Epidermal melanocyte (primary cell): ENCODE measurements around the gene ANKRD13A.

Experiments used
- DNase-seq: peaks from one replicate; pipeline ENCODE4 v3.0.0; 2011; ENCODE audit warnings: low spot score; ENCODE audit not compliant: insufficient read length

The ANKRD13A gene

GRCh38 chr12:109998904-109999648 is at the start of gene ANKRD13A:
ANKRD13A (plus strand) TSS chr12:109999430; CDS start chr12:109999689, 259 bp downstream.
- DNase-seq = peak; percentile 83

GRCh38 chr12:109950625-109951024 is 48.6 kb upstream of the ANKRD13A start:
- no peak for DNase-seq

- DNase-seq = no peak
Measured at GRCh38 chr12:109951136-109951535, 48.1 kb upstream of the ANKRD13A start.

GRCh38 chr12:109951751-109952150 is 47.5 kb upstream of the ANKRD13A start:
- DNase-seq = no peak

GRCh38 chr12:109952160-109952858 is 46.9 kb upstream of the ANKRD13A start:
- no peak for DNase-seq

GRCh38 chr12:109952873-109953272 is 46.4 kb upstream of the ANKRD13A start:
- no peak for DNase-seq

GRCh38 chr12:109953656-109954055 is 45.6 kb upstream of the ANKRD13A start:
- DNase-seq = no peak

GRCh38 chr12:109958374-109958773 is 40.9 kb upstream of the ANKRD13A start:
- no peak for DNase-seq

- no peak for DNase-seq
Measured at GRCh38 chr12:109959411-109960093, 39.7 kb upstream of the ANKRD13A start.

GRCh38 chr12:109961201-109961600 is 38.0 kb upstream of the ANKRD13A start:
- DNase-seq = no peak

- DNase-seq = no peak
Measured at GRCh38 chr12:109961612-109962011, 37.6 kb upstream of the ANKRD13A start.

- no peak for DNase-seq
Measured at GRCh38 chr12:109962398-109962797, 36.8 kb upstream of the ANKRD13A start.

GRCh38 chr12:109963330-109963729 is 35.9 kb upstream of the ANKRD13A start:
- no peak for DNase-seq

GRCh38 chr12:109963743-109964429 is 35.3 kb upstream of the ANKRD13A start:
- DNase-seq = no peak

GRCh38 chr12:109966546-109966945 is 32.7 kb upstream of the ANKRD13A start:
- no peak for DNase-seq

GRCh38 chr12:109967383-109968031 is 31.7 kb upstream of the ANKRD13A start:
- DNase-seq = no peak

GRCh38 chr12:109968032-109968420 is 31.2 kb upstream of the ANKRD13A start:
- DNase-seq = no peak

GRCh38 chr12:109968801-109969200 is 30.4 kb upstream of the ANKRD13A start:
- no peak for DNase-seq

- no peak for DNase-seq
Measured at GRCh38 chr12:109972821-109973220, 26.4 kb upstream of the ANKRD13A start.

- DNase-seq = no peak
Measured at GRCh38 chr12:109981311-109981710, 17.9 kb upstream of the ANKRD13A start.

GRCh38 chr12:109982210-109982609 is 17.0 kb upstream of the ANKRD13A start:
- no peak for DNase-seq
